Ishikawa (cell line): Measurements from ENCODE around the gene RFWD3.

Experiments
- CEBPB ChIP-seq: IDR thresholded peaks from 2 replicates; pipeline ENCODE4 v1.6.1; 2012
- CREB1 ChIP-seq: IDR thresholded peaks from 2 replicates; pipeline ENCODE4 v1.6.1; 2012; ENCODE audit warnings: low read depth
- EGR1 ChIP-seq: IDR thresholded peaks from 2 replicates; pipeline ENCODE4 v1.6.1; 2012
- EP300 ChIP-seq: IDR thresholded peaks from 2 replicates; pipeline ENCODE4 v1.6.1; 2012; ENCODE audit warnings: borderline replicate concordance
- FOXM1 ChIP-seq: IDR thresholded peaks from 2 replicates; pipeline ENCODE4 v1.6.1; 2012; ENCODE audit warnings: low read depth, borderline replicate concordance
- NFIC ChIP-seq: IDR thresholded peaks from 2 replicates; pipeline ENCODE4 v1.6.1; 2012
- RAD21 ChIP-seq: IDR thresholded peaks from 2 replicates; pipeline ENCODE4 v1.6.1; 2012; ENCODE audit warnings: low read depth
- TAF1 ChIP-seq: IDR thresholded peaks from 2 replicates; pipeline ENCODE4 v1.6.1; 2012; ENCODE audit warnings: low read depth, mild to moderate bottlenecking
- TEAD4 ChIP-seq: IDR thresholded peaks from 2 replicates; pipeline ENCODE4 v1.6.1; 2012
- YY1 ChIP-seq: IDR thresholded peaks from 2 replicates; pipeline ENCODE4 v1.6.1; 2012; ENCODE audit warnings: low read depth
- ZBTB7A ChIP-seq: IDR thresholded peaks from 2 replicates; pipeline ENCODE4 v1.6.1; 2012; ENCODE audit warnings: low read depth
- TF ChIP-seq, protein P1 (sequence below): IDR thresholded peaks from 2 replicates; pipeline ENCODE4 v1.6.1; 2012; ENCODE audit warnings: low read depth, mild to moderate bottlenecking
- TF ChIP-seq, protein P2 (sequence below): IDR thresholded peaks from 2 replicates; pipeline ENCODE4 v1.6.1; 2012
- TF ChIP-seq, protein P3 (sequence below): IDR thresholded peaks from 2 replicates; pipeline ENCODE4 v1.6.1; 2012

DNA sequence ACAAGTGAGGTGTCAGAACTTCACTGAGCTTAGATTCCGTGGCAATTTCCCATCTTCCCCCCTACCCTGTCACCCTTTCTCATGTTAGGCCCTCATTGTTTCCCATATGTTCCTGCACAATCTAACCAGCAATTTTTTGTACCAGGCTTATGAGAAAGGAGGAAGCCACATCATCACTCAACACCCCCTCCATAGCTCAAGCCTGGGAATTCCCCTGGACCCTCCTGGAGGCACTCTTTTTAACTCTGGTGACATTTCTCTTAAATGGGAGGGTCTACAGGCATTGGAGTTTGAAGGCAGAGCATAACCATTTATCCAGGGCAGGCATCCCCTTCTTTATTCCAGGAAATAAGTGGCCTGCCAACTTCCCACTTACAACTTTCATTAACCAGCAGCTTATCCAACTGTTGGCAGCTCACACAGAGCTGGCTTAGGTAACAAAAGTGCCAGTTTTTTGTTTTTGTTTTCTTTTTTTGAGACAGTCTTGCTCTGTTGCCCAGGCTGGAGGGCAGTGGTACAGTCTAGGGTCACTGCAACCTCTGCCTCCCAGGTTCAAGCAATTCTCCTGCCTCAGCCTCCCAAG, 49.4 kb downstream of the RFWD3 start:
- TF ChIP-seq, protein P1, sequence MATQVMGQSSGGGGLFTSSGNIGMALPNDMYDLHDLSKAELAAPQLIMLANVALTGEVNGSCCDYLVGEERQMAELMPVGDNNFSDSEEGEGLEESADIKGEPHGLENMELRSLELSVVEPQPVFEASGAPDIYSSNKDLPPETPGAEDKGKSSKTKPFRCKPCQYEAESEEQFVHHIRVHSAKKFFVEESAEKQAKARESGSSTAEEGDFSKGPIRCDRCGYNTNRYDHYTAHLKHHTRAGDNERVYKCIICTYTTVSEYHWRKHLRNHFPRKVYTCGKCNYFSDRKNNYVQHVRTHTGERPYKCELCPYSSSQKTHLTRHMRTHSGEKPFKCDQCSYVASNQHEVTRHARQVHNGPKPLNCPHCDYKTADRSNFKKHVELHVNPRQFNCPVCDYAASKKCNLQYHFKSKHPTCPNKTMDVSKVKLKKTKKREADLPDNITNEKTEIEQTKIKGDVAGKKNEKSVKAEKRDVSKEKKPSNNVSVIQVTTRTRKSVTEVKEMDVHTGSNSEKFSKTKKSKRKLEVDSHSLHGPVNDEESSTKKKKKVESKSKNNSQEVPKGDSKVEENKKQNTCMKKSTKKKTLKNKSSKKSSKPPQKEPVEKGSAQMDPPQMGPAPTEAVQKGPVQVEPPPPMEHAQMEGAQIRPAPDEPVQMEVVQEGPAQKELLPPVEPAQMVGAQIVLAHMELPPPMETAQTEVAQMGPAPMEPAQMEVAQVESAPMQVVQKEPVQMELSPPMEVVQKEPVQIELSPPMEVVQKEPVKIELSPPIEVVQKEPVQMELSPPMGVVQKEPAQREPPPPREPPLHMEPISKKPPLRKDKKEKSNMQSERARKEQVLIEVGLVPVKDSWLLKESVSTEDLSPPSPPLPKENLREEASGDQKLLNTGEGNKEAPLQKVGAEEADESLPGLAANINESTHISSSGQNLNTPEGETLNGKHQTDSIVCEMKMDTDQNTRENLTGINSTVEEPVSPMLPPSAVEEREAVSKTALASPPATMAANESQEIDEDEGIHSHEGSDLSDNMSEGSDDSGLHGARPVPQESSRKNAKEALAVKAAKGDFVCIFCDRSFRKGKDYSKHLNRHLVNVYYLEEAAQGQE, result no peak
- TF ChIP-seq YY1 (no peak), RAD21 (no peak), CREB1 (no peak), FOXM1 (no peak), EP300 (no peak), EGR1 (no peak), TAF1 (no peak), TEAD4 (no peak), NFIC (no peak), ZBTB7A (no peak), CEBPB (no peak)
- TF ChIP-seq, protein P2, sequence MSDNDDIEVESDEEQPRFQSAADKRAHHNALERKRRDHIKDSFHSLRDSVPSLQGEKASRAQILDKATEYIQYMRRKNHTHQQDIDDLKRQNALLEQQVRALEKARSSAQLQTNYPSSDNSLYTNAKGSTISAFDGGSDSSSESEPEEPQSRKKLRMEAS, result no peak
- TF ChIP-seq, protein P3, sequence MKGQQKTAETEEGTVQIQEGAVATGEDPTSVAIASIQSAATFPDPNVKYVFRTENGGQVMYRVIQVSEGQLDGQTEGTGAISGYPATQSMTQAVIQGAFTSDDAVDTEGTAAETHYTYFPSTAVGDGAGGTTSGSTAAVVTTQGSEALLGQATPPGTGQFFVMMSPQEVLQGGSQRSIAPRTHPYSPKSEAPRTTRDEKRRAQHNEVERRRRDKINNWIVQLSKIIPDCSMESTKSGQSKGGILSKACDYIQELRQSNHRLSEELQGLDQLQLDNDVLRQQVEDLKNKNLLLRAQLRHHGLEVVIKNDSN, result no peak
